ENCODE results near the gene KIF26B.
A peak's percentile ranks its signal among the peaks of the same experiment; 100 is the strongest.

DNA sequence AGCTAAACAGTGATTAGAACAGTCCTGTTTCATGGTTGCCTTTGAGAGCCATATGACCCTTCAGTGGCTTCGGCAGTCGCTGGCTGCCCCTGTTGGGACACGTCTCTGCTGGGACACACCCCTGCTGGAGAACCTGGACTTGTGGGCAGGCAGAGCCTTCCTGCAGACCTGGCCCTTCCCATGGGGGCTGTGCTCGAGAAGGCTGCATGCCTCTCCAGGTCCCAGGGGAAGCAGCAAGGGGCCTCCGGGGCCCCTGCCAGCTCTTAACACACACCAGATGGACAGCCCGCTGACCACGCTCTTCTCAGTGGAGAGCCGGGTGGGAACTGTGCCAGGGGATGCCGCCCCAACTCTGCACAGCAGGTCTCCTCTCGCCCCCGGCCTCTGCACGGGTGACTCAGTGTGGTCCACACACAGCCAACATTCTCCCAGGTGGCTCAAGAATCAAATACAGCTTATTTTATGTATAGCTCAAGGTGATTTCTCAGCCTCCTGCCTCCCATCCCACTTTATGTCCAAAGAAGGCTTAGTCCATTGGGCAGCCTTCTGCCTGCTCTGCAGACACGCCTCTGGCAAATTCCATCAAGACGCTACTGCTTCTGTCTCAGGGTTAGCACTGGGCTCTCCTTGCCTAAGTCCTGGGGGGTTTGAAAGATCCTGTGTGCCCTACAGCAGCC lies 450.8 kb downstream of the KIF26B start:
- TF ChIP-seq TOX (CRISPR knock-in tag; IDR thresholded peaks at IDR 0.05; ENCODE audit: borderline replicate concordance) (no peak), ISL1 (CRISPR knock-in tag; IDR thresholded peaks at IDR 0.05) (no peak), ZFP30 (CRISPR knock-in tag; IDR thresholded peaks at IDR 0.05) (no peak), OSR1 (CRISPR knock-in tag; IDR thresholded peaks at IDR 0.05) (no peak), TCF4 (CRISPR knock-in tag; IDR thresholded peaks at IDR 0.05; ENCODE audit: borderline replicate concordance) (peak; percentile 79; the same call in 1 of the 2 replicates), ZFP3 (CRISPR knock-in tag; IDR thresholded peaks at IDR 0.05) (no peak), ZNF70 (CRISPR knock-in tag; IDR thresholded peaks at IDR 0.05) (0 out of 2 replicates have a peak, but pooled peaks have one; percentile 51)
- TF ChIP-seq, protein P1, sequence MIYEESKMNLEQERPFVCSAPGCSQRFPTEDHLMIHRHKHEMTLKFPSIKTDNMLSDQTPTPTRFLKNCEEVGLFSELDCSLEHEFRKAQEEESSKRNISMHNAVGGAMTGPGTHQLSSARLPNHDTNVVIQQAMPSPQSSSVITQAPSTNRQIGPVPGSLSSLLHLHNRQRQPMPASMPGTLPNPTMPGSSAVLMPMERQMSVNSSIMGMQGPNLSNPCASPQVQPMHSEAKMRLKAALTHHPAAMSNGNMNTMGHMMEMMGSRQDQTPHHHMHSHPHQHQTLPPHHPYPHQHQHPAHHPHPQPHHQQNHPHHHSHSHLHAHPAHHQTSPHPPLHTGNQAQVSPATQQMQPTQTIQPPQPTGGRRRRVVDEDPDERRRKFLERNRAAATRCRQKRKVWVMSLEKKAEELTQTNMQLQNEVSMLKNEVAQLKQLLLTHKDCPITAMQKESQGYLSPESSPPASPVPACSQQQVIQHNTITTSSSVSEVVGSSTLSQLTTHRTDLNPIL (CRISPR knock-in tag; IDR thresholded peaks at IDR 0.05; ENCODE audit: low read depth): no peak
- TF ChIP-seq, protein P2, sequence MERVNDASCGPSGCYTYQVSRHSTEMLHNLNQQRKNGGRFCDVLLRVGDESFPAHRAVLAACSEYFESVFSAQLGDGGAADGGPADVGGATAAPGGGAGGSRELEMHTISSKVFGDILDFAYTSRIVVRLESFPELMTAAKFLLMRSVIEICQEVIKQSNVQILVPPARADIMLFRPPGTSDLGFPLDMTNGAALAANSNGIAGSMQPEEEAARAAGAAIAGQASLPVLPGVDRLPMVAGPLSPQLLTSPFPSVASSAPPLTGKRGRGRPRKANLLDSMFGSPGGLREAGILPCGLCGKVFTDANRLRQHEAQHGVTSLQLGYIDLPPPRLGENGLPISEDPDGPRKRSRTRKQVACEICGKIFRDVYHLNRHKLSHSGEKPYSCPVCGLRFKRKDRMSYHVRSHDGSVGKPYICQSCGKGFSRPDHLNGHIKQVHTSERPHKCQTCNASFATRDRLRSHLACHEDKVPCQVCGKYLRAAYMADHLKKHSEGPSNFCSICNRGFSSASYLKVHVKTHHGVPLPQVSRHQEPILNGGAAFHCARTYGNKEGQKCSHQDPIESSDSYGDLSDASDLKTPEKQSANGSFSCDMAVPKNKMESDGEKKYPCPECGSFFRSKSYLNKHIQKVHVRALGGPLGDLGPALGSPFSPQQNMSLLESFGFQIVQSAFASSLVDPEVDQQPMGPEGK (CRISPR knock-in tag; IDR thresholded peaks at IDR 0.05; ENCODE audit: borderline replicate concordance): no peak

Data from SK-N-SH treated with all-trans-retinoic acid at 6 μM for 48 hours (cell line).